ENCODE data around the gene MCEE.

Gene MCEE

DNA sequence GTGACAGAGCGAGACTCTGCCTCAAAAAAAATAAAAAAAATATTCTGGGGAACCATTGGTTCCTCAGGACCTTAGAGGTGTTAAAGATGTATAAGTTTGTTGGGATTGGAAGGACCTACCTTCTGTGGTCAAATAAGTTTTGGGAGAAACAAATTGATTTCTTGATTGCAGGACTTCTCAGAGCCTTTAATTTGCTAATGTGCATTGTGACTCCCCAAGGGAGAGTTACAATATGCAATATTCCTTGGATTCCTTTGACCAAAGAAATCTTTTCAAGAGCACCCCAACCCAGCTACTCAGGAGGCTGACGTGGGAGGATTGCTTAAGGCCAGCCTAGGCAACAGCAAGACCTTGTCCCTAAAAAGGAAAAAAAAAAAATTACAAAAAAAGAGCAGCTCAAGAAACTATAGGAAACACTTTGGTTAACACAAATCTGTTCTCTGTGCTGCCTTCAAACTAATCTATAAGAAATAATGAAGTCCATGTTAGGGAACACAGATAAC is 55.1 kb downstream of the MCEE start:
- no peak for DNase-seq

DNA sequence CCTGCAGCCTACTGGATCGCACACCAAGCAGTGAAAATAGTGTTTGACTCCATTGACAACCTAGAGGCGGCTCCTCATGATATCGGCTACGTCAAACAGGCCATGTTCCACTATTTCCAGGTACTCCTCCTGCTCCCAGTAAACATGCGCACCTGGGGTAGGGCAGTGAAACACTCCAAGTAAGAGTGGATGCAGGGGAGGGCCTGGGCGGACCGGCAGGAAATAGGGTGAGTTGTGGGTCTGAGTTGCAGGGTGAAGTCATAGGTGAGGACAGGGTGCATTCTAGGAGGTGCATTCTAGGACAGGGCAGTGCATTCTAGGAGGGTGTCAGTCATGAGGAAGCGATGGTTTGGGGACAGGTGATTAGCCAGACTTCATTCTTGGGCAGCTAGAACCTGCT is 56.6 kb downstream of the MCEE start:
- DNase-seq = no peak

DNA sequence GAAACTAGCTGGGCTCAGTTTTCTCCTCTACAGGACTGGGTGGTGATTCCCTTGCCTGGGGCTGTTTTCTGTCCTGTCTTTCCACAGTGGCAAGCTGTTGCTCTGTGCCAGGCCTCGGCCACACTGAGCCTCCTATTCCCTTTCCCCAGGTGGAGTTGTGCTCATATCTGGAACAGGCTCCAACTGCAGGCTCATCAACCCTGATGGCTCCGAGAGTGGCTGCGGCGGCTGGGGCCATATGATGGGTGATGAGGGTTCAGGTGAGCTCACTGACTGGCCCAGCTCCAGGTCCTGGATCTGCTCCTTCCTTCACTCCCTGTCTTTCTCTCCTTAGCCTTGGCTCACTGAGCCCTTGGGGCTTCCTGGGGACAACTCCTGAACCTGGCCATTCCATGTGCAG is 57.5 kb downstream of the MCEE start:
- DNase-seq = no peak

DNA sequence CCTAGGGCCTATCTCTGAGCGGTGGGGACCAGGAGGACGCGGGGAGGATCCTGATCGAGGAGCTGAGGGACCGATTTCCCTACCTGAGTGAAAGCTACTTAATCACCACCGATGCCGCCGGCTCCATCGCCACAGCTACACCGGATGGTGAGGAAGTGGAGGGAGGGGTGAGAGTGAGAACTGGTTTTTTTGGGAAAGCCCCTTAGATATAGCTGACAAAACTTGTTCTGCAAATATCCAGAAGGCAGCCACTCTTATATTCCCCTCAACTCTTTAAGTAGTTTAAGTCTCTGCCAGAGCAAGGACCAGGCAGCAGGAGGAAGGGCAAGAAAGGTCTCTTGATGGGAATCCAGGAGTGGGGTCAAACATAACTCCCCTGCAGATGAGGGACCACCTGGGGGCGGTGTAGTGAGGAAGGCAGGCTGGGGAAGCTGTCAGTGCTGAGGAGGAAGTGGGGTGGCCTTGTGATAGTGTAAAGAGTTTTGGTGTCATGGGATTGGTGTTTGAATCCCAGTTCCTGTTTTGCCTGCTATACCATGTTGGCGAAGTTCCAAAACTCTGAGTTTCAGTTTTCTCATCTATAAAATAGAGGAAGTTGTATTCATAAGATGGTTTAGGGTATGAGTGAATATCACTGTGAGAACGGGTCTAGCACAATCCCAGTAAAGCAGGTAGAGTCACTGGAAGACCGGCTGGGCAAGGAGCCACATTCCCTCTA is 58.2 kb downstream of the MCEE start:
- DNase-seq = no peak

DNA sequence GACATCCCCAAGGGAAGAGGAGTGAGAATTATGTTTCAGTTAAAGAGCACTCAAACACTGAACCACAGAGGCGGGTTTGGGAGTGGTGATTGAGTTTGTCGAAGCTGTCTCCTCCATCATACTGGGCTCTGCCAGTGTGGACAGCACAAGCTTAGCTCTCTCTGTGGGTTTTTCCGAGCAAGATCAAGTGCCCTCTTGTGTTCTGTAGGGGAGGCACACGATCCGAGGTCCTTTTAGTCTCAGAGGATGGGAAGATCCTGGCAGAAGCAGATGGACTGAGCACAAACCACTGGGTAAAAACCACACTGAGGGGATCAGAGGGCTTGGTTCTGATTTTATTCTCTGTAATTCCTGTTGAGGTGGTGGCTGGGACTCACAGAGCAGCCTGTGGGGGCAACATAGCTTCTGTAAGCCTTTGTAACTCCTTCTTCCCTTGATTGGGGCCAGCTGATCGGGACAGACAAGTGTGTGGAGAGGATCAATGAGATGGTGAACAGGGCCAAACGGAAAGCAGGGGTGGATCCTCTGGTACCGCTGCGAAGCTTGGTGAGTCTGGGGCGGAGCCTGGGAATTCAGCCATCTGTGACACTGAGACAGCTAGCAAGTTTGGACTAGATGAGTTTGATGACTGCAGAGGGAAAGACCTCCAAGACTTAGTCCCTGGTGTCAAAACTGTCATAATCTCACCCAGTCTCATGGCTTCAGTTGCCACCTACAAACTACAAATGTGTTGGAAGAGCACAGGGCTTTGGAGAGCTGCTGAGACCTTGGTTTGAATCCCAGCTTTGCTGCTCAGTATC is 59.5 kb downstream of the MCEE start:
- DNase-seq = no peak

DNA sequence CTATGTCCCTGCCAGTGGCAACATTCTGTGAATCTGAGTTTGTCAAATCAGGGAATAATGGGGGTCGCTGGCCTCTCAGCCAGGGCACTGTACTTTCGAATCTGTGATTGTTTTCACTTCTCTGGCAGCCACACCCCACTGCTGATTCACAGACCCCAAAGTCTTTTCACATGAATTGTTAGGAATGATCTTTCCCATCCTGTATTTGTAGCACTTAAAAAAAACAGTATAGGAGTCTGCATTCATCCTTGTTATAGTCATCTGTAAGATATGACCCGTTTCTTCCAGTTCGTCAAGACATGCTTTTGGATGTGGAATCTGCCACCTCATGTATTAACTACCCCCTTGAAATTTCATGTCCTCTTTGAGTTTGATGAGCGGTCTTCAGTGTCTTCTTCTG is 60.7 kb downstream of the MCEE start:
- DNase-seq = no peak

DNA sequence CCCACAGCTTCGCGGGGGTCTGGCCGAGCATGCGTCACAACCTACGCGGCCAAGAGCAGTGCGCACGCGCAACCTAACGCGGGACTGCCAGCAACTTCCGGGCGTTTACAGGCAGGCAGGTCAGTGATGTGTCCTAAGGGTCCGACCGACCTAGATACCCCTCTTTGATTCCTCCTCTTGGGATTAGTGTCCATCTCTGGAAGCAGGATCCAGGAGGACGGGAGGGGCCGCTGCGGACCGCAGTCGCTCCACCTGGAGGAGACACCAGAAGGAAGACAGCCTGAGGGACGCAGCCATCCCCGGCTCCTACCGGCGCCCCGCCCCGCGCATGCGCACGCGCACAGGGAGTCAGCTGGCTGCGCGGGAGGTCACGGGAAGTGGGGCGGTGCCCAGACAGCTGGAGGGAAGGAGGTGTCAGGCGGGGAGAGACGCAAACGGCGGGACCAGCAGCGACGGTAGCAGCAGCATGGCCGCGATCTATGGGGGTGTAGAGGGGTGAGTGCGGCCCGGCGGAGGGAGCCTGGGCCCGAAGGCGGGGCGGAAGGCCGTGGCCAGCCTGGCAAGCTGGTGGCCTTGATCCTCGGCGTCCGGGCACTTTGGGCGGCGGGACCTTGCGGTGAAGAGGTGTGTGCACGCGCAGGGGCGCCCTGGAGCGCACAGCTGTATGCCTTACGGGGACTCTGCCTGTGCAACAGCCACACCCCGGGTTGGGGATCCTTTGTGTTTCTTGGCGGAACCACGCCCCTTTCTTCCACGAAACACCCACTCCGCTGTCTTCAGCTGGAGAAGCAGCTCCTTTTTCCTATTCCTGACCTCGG is 61.6 kb downstream of the MCEE start, which contains the start of gene NAGK:
Gene NAGK (plus strand): TSS at position 431 of the 818 bp plus-strand sequence. CDS start 36 bp downstream, at position 467.
- DNase-seq = peak; percentile 92

DNA sequence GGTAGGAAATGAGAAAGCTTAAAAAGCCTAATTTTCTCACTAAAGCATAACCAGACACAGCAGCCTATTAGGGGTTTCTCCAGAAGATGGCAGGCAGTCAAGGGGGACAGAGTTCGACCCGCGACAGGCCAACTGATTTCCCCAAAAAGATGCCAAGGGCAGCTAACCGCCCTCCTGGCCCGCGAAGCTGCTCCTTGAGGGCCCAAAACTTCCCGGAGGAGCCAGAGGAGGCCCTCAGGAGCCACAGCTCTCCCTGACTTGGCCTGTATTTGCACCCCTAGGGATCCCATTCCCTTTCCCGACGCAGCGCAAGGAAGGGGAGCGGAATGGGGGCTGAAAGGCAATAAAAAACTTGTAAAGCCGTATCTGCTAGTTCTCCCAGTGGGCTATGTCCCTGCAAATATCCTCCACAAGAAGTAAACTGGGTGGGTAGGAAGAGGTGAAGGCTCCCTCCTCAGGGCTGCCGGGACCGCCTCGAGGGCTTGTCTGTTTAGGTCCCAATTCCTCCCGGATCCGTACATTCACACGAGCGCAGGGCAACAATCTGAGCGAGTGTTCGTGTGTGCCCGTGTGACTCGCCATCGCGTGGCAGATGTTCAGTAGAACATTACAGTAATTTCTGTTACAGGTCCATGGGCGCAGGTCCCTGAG is 62.3 kb downstream of the MCEE start:
- no peak for DNase-seq

DNA sequence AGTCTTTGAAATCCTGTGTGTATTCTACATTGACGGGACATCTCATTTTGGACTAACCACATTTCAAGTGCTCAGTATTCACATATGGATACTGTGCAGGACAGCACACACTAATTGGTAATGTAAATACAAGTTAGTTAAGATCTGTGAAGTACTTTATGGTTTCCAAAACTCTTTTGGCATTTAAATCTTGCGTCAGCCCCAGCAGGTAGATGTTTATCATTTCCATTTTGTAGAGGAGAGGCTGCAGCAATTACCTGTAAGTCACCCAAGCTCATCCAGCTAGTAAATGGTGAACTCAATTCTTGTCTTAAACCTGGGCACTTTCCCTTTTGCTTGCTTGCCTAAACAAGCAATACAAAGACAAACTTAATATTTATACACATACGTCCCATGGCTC is 63.2 kb downstream of the MCEE start:
- DNase-seq = no peak

DNA sequence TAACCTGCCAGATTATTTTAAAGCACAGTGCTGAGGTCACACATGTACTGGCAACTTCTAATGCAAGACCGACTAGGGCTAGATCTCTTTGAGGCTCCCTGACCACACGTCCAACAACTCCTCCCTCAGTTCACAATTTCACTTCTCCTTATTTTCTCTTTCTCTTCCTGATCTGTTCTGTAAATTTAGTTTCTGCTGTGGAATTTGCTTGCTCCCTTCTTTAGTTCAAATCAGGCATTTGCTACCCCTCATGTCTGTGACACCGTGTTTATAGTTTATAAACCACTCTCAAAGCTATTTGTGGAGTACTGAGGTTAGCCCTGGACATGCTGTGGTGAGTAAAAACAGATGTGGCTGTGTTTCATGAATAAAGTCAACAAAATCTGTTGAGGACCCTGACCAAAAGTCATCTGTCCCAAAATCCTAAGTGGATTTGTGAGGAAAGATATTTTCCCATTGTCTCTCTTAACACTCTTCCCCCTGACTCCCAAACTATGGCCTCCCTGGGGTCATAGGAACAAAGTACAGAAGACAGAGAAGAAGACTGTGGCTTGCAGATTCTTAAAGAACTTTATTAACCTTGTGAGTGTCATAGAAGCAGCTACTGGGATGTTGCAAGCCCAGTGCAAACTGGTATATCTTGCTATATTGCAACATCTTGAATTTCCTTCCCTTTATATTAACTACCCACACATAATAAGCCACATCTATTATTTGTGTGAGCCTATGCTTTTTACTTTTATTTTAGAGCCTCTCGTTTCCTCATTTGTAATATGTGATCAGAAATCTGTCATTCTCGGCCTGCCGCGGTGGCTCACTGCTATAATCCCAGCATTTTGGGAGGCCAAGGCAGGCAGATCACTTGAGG is 65.0 kb downstream of the MCEE start:
- DNase-seq = no peak

DNA sequence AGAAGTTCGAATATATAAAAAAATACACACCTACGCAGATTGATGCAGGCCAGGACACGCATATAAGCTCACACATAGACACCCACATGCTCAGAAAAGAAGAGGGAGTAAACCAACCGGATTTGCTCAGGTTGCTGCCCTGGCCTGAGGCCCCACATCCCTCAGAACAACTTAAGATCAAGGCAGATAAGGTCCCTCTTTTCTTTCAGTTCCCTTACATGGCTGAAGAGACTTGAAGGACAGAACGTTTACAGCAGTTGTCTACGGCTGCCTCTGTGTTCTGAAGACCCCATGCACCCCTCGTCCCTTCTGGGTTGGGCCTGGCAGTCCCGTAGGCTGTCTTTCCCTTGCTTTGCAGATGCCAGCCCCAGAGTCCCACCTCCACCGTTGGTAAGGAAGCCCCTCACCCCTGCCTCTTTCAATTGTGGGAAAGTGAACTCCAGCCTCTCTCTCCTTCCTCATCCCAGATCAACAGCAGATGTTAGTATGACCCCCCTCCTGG is 65.9 kb downstream of the MCEE start:
- no peak for DNase-seq

DNA sequence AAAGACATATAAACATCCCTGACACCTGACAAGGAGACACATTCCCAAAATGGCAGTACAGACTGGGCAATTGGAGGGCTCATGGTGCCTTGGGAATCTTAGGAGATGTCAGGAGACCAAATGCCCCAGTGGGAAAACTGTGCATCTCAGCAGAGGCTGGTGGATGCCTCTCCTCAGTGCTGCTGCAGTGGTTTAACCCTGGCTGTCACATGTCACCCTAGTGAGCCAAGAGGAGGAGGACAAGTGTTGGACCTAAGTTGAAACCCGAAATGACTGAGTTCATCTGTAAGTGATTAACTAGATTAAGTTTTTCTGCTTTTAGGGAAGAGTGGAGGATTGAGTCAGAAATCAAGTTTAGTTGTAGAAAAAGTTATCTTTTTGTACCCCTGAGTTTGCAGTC is 66.8 kb downstream of the MCEE start:
- DNase-seq = no peak

DNA sequence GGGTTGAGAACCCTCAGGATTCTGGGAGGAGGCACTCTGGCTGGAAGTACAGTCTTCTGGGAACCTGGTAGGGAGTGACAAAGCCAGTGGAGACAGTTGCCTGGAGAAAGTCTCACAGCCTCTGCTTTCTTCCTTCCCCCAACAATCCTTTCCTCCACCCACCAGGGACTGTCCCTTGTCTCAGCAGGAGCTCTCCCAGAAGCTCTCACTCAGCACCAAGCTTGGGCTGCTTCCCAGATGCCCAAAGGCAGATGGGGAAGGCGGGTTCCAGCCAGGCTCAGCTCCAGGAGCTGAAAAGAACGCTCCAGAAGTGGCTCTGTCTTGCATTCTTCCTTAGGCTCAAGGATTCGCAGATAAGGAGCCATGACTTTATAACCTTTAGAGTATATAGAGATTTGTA is 69.2 kb downstream of the MCEE start:
- no peak for DNase-seq

DNA sequence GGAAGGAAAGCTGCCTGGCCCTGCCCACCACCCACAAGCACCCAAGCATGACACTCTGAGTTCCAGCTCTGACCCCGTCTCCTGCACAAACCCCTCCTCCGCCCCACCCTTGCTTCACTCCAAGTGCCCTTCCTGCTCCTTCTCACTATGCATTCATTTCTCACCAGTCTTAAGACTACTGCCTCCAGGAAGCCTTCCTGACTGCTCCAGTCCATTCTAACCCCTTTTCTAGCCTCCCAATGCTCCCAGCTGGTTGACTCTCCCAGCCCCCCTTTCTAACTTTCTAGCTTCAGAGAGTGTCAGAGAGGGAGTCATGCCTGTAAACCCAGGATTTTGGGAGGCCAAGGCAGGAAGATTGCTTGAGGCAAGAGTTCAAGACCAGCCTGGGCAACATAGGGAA is 69.8 kb downstream of the MCEE start:
- DNase-seq = no peak

Data from NCI-H1436 (cell line).